ENCODE measurements around the gene VAPB.
"Not testable (repeated sequence)": the region's sequence is repeated elsewhere in the genome, so short reads cannot be mapped to it uniquely, and the experiment has no call there.

VAPB gene

DNA sequence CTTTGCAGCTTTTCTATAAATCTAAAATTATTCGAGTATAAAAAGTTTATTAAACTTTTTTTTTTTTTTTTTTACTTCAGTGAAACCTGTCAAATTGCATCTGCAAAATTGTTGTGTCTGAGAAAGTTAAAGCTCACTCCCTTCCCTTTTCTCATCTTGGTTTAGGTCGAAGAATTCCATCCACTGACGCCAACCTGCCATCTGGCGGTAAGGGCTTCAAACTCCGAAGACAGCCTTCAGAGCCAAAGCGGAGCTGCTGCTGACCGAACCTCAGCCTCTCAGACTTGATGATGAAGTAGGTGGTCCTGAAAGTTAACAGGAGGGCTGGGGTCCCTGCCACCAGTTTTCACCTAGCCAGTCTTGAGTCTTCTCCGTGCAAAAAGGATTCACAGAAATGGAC lies 29.6 kb upstream of the VAPB start:
- H3K9me3 ChIP-seq (ENCODE audit: low read depth, low read length) = no peaks in the 10 kb centered on the region
- H3K36me3 ChIP-seq (ENCODE audit: insufficient read depth, low read length) = peaks cover 7% of the 10 kb centered on the region; the same call in 1 of the 2 replicates
- no peak overlapping the region for H3K9ac ChIP-seq (ENCODE audit: insufficient read length)
- TF ChIP-seq EZH2 (IDR thresholded peaks at IDR 0.05) (no peak), POLR2AphosphoS5 (IDR thresholded peaks at IDR 0.05; ENCODE audit: borderline replicate concordance, low read depth, low read length) (no peak), FOXP2 (optimal IDR thresholded peaks at IDR 0.05; ENCODE audit: control extremely low read depth, extremely low read length, insufficient read depth) (no peak)
- no peak overlapping the region for H3K27ac ChIP-seq
- no peak for DNase-seq (ENCODE audit: low read depth, low spot score)
- no peak overlapping the region for H3K4me3 ChIP-seq

DNA sequence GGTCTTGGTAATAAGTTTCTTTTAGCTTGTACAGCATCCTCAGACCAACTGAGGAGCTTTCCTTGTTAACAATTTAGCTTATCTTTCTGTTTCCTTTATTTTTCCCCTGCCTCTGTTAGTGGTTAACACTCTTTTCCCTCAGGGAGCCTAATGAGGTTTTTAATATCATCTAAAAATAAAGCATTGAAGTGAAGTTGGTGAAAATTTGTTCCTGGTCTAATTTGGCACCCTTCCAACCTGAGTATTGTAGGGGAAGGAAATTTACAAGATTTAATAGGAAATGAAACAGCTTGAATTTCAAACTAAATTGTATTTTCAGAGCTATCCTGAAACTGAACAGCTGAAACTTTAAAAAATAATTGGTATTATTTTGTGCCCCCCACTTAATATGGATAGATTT lies 28.1 kb upstream of the VAPB start:
- H3K4me3 ChIP-seq = no peak overlapping the region
- H3K36me3 ChIP-seq (ENCODE audit: insufficient read depth, low read length) = peaks cover 4% of the 10 kb centered on the region; the same call in 1 of the 2 replicates
- peak; percentile 28 for DNase-seq (ENCODE audit: low read depth, low spot score)
- no peaks in the 10 kb centered on the region for H3K9me3 ChIP-seq (ENCODE audit: low read depth, low read length)
- no peak overlapping the region for H3K9ac ChIP-seq (ENCODE audit: insufficient read length)
- TF ChIP-seq POLR2AphosphoS5 (IDR thresholded peaks at IDR 0.05; ENCODE audit: borderline replicate concordance, low read depth, low read length) = no peak
- no peak for TF ChIP-seq EZH2 (IDR thresholded peaks at IDR 0.05)
- no peak for TF ChIP-seq FOXP2 (optimal IDR thresholded peaks at IDR 0.05; ENCODE audit: control extremely low read depth, extremely low read length, insufficient read depth)
- peak overlapping the region; percentile 23; the same call in 1 of the 2 replicates for H3K27ac ChIP-seq

DNA sequence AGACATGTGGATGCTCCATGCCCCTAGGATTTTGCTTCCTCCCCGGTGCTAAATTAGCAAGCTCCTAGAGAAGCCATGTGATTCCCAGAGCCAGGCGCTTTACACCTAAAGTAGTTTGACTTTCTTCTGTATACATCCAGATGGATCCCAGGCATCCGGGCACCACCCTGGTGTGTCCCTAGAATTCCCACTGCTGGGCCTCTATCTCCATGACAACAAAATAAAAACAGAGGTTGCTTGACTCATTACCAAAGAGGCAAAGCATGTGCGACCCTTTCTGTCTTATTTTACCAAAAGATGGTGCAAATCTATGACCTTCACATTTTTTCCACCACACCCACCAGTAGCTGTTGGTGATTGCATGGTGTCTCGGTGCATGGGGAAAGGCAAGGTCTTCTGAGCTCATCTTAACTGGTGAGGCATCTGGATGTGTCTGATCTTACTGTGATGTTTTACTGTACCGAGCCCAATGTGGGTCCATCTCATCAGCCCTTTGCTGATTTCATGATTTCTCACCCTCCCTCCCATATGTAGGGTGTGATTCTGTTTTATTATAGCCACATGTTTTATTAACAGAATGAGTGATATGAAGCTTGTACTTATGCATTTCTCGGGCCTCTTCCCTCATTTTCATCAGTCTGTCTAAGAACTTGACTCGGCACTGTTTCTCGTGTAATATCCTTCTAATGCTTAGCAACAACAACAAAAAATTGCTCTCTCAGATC lies 27.4 kb upstream of the VAPB start:
- TF ChIP-seq EZH2 (IDR thresholded peaks at IDR 0.05) (no peak), POLR2AphosphoS5 (IDR thresholded peaks at IDR 0.05; ENCODE audit: borderline replicate concordance, low read depth, low read length) (no peak), FOXP2 (optimal IDR thresholded peaks at IDR 0.05; ENCODE audit: control extremely low read depth, extremely low read length, insufficient read depth) (no peak)
- Histone ChIP-seq H3K4me3 (no peak overlapping the region), H3K36me3 (ENCODE audit: insufficient read depth, low read length) (peaks cover 4% of the 10 kb centered on the region; the same call in 1 of the 2 replicates), H3K27ac (peak overlapping the region; percentile 23; the same call in 1 of the 2 replicates), H3K9me3 (ENCODE audit: low read depth, low read length) (no peaks in the 10 kb centered on the region), H3K9ac (ENCODE audit: insufficient read length) (no peak overlapping the region)
- no peak for DNase-seq (ENCODE audit: low read depth, low spot score)

DNA sequence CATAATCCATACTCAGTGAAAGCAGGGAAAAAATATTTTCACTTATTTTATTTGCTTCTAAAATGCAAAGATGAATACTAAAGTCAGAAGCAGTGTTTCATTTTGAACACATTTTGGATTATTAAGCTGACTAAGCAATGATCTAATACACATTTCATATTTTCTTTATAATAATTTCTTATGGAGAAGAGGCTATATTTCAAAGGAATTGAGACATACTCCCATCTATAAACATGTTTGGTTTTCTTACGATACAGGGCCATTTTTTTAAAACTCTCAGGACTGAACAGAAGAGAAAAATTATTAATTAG lies 26.9 kb upstream of the VAPB start:
- Histone ChIP-seq H3K27ac (no peak overlapping the region), H3K4me3 (no peak overlapping the region), H3K9me3 (ENCODE audit: low read depth, low read length) (no peaks in the 10 kb centered on the region), H3K36me3 (ENCODE audit: insufficient read depth, low read length) (peaks cover 4% of the 10 kb centered on the region; the same call in 1 of the 2 replicates), H3K9ac (ENCODE audit: insufficient read length) (no peak overlapping the region)
- no peak for TF ChIP-seq EZH2 (IDR thresholded peaks at IDR 0.05)
- no peak for TF ChIP-seq FOXP2 (optimal IDR thresholded peaks at IDR 0.05; ENCODE audit: control extremely low read depth, extremely low read length, insufficient read depth)
- TF ChIP-seq POLR2AphosphoS5 (IDR thresholded peaks at IDR 0.05; ENCODE audit: borderline replicate concordance, low read depth, low read length) = no peak
- DNase-seq (ENCODE audit: low read depth, low spot score) = no peak

DNA sequence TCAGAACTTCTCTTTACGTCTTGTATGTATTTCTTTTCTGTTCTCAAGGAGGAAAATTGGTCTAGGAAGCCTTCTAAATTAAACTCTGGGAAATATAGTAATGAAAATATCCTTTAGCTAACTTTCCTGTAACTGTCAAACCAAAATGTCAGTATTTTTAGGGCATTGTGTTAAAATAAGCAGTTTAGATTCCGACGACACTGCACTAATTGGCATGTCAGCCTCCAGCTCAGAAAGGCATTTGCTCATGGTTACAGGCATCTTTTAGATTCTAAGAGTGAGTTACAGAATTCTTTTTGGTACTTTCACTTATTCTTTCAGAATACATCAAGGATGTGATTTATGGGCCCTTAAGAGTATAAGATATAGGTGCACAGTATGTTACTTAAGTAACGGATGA lies 26.1 kb upstream of the VAPB start:
- no peak for DNase-seq (ENCODE audit: low read depth, low spot score)
- no peak overlapping the region for H3K4me3 ChIP-seq
- no peaks in the 10 kb centered on the region for H3K9me3 ChIP-seq (ENCODE audit: low read depth, low read length)
- H3K9ac ChIP-seq (ENCODE audit: insufficient read length) = no peak overlapping the region
- no peak overlapping the region for H3K27ac ChIP-seq
- TF ChIP-seq EZH2 (IDR thresholded peaks at IDR 0.05) (no peak), POLR2AphosphoS5 (IDR thresholded peaks at IDR 0.05; ENCODE audit: borderline replicate concordance, low read depth, low read length) (no peak), FOXP2 (optimal IDR thresholded peaks at IDR 0.05; ENCODE audit: control extremely low read depth, extremely low read length, insufficient read depth) (no peak)
- peaks cover 4% of the 10 kb centered on the region; the same call in 1 of the 2 replicates for H3K36me3 ChIP-seq (ENCODE audit: insufficient read depth, low read length)

DNA sequence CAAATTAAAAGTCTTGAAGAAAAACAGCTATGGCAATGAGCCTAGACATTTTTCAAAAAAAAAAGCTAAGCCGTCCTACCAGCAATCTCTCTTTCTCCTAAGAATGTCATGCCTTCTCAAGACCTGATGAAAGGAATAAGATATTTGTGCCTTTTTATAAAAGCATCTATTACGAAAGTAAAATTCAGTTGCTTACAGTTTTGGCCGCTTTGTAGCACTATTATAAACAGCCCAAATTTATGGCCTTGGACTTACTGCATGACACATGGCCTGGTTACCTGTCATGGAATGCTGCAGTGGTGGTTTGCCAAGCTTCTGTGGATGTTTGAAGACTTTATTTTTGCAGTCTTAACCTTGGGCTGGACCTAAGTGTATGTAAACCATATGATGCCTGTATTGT lies 22.2 kb upstream of the VAPB start:
- no peak overlapping the region for H3K27ac ChIP-seq
- H3K36me3 ChIP-seq (ENCODE audit: insufficient read depth, low read length) = no peaks in the 10 kb centered on the region
- no peak overlapping the region for H3K9ac ChIP-seq (ENCODE audit: insufficient read length)
- no peak overlapping the region for H3K4me3 ChIP-seq
- no peak for TF ChIP-seq FOXP2 (optimal IDR thresholded peaks at IDR 0.05; ENCODE audit: control extremely low read depth, extremely low read length, insufficient read depth)
- no peak for TF ChIP-seq EZH2 (IDR thresholded peaks at IDR 0.05)
- no peak for TF ChIP-seq POLR2AphosphoS5 (IDR thresholded peaks at IDR 0.05; ENCODE audit: borderline replicate concordance, low read depth, low read length)
- no peak for DNase-seq (ENCODE audit: low read depth, low spot score)
- H3K9me3 ChIP-seq (ENCODE audit: low read depth, low read length) = no peaks in the 10 kb centered on the region

DNA sequence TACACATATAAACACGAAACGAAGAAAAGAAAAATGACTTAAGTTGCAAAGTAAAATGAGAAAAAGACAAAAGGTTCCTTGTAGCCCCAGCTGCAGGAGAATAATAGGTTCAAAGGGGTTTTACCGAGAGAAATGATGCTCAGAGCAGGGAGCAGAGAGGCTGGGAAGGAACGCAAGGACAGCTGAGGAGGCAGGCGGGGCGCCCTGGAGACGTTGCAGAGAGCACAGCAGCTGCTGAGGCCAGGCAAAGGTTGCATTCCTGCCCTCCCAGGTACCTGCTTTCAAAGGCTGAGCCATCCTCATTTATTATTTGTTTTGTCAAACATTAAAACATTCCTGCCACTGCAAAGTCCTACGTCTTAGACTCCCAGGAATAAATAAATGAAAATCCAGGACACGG lies 16.2 kb upstream of the VAPB start:
- no peak overlapping the region for H3K4me3 ChIP-seq
- TF ChIP-seq FOXP2 (optimal IDR thresholded peaks at IDR 0.05; ENCODE audit: control extremely low read depth, extremely low read length, insufficient read depth) (no peak), EZH2 (IDR thresholded peaks at IDR 0.05) (no peak), POLR2AphosphoS5 (IDR thresholded peaks at IDR 0.05; ENCODE audit: borderline replicate concordance, low read depth, low read length) (no peak)
- no peak overlapping the region; the same call in 1 of the 2 replicates for H3K27ac ChIP-seq
- H3K9ac ChIP-seq (ENCODE audit: insufficient read length) = no peak overlapping the region
- no peak for DNase-seq (ENCODE audit: low read depth, low spot score)
- H3K9me3 ChIP-seq (ENCODE audit: low read depth, low read length) = no peaks in the 10 kb centered on the region
- no peaks in the 10 kb centered on the region for H3K36me3 ChIP-seq (ENCODE audit: insufficient read depth, low read length)

DNA sequence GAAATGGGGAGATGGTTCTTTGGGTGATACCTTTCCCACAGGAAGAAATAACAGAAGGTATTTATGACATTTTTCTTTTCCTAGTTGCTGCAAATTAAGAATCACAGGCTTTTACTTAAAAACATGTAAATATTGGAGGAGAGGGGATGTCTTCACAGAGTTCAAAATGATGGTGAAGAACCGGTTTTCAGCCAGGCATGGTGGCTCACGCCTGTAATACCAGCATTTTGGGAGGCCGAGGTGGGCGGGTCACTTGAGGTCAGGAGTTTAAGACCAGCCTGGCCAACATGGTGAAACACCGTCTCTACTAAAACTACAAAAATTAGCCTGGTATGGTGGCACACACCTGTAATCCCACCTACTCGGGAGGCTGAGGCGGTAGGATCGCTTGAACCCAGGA lies 15.7 kb upstream of the VAPB start:
- not testable (repeated sequence) for H3K4me3 ChIP-seq; H3K9me3 ChIP-seq (ENCODE audit: low read depth, low read length); DNase-seq (ENCODE audit: low read depth, low spot score); H3K27ac ChIP-seq; H3K36me3 ChIP-seq (ENCODE audit: insufficient read depth, low read length); H3K9ac ChIP-seq (ENCODE audit: insufficient read length)

Data from SK-N-MC (cell line).